ENCODE measurements around the gene ETFDH.

GRCh38 chr4:158714937-158715336 is 42.8 kb downstream of the ETFDH start:
- no peak for TF ChIP-seq REST (IDR thresholded peaks at IDR 0.05; ENCODE audit: borderline replicate concordance)
- TF ChIP-seq REST (CRISPR knock-in tag; IDR thresholded peaks at IDR 0.05; ENCODE audit: low read depth), result no peak
- no peak for TF ChIP-seq NFATC3 (IDR thresholded peaks at IDR 0.05)
- TF ChIP-seq GABPB2 (CRISPR knock-in tag; conservative IDR thresholded peaks at IDR 0.05), result no peak
- no peak for TF ChIP-seq MYBL2 (IDR thresholded peaks at IDR 0.05; ENCODE audit: low read depth)
- TF ChIP-seq MYBL2 (CRISPR knock-in tag; IDR thresholded peaks at IDR 0.05; ENCODE audit: borderline replicate concordance), result no peak

Data from K562 (cell line).